PC-3 (cell line): ENCODE measurements around the gene DNAH17.

Experiments
- EZH2phosphoT487 ChIP-seq: fragments of 300-600 bp; sonication (generic); IDR thresholded peaks from 2 replicates; pipeline ENCODE4 v1.6.1; 2018; ENCODE audit warnings: mild to moderate bottlenecking, antibody characterized with exemption, low read length, borderline replicate concordance
- TF ChIP-seq, protein P1 (sequence below): fragments of 300-600 bp; sonication (generic); conservative IDR thresholded peaks from 2 replicates; pipeline ENCODE4 v1.5.1; 2017; ENCODE audit warnings: antibody characterized with exemption, low read depth, mild to moderate bottlenecking, low read length

DNA sequence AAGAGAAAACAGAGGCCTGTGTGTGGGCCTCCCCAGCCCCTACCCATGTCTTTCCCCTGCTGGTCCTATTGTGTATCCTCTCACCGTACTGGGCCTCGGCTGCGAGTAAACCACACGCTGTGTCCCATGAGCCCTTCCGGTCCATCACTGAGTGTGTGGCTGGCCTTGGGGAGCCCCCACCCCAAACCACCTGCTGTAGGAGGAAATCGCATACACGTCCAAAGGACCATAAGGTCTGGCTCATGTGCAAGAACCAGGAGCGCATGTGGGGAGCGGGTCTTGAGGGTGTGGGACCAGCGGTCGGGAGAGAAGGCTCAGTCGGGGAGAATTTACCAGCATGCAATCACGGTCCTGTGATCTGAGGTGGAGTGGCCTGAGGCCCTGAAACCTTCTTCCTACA lies 38.4 kb upstream of the DNAH17 start:
- no peak for TF ChIP-seq EZH2phosphoT487
- TF ChIP-seq, protein P1, sequence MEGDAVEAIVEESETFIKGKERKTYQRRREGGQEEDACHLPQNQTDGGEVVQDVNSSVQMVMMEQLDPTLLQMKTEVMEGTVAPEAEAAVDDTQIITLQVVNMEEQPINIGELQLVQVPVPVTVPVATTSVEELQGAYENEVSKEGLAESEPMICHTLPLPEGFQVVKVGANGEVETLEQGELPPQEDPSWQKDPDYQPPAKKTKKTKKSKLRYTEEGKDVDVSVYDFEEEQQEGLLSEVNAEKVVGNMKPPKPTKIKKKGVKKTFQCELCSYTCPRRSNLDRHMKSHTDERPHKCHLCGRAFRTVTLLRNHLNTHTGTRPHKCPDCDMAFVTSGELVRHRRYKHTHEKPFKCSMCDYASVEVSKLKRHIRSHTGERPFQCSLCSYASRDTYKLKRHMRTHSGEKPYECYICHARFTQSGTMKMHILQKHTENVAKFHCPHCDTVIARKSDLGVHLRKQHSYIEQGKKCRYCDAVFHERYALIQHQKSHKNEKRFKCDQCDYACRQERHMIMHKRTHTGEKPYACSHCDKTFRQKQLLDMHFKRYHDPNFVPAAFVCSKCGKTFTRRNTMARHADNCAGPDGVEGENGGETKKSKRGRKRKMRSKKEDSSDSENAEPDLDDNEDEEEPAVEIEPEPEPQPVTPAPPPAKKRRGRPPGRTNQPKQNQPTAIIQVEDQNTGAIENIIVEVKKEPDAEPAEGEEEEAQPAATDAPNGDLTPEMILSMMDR = no peak
